HepG2 (cell line): ENCODE results near the gene INTS14. TPM values are rescaled to one million over a fixed set of nuclear protein-coding genes. Genes with fewer than 3 reads are reported as not detected.

Experiments
- FOXC1 ChIP-seq: sonication (generic); formaldehyde crosslinking; IDR thresholded peaks from 2 replicates; pipeline ENCODE4 v1.8.0; 2022; ENCODE audit warnings: mild to moderate bottlenecking, missing genetic modification reagents, borderline replicate concordance
- KDM2A ChIP-seq: sonication (generic); formaldehyde crosslinking; IDR thresholded peaks from 2 replicates; pipeline ENCODE4 v1.4.0; 2020; ENCODE audit warnings: low read depth, missing genetic modification reagents, borderline replicate concordance
- PITX1 ChIP-seq: sonication (generic); formaldehyde crosslinking; IDR thresholded peaks from 2 replicates; pipeline ENCODE4 v1.5.1; 2020; ENCODE audit warnings: mild to moderate bottlenecking, missing genetic modification reagents
- SAP130 ChIP-seq: IDR thresholded peaks from 2 replicates; pipeline ENCODE4 v1.6.1; 2016; ENCODE audit warnings: low read depth
- TAF15 ChIP-seq: fragments of 200-400 bp; formaldehyde crosslinking; IDR thresholded peaks from one replicate; pipeline ENCODE4 v1.6.1; 2018; ENCODE audit warnings: mild to moderate bottlenecking, low read depth, low read length; ENCODE audit not compliant: poor library complexity, severe bottlenecking
- ZFP37 ChIP-seq: sonication (generic); formaldehyde crosslinking; IDR thresholded peaks from 2 replicates; pipeline ENCODE4 v1.4.0; 2020; ENCODE audit warnings: missing genetic modification reagents, borderline replicate concordance
- ZNF12 ChIP-seq: sonication (generic); formaldehyde crosslinking; IDR thresholded peaks from 2 replicates; pipeline ENCODE4 v1.5.0; 2020; ENCODE audit warnings: missing genetic modification reagents
- ZNF564 ChIP-seq: sonication (generic); formaldehyde crosslinking; IDR thresholded peaks from 2 replicates; pipeline ENCODE4 v1.8.1; 2023; ENCODE audit warnings: mild to moderate bottlenecking, missing genetic modification reagents
- ZNF709 ChIP-seq: sonication (generic); formaldehyde crosslinking; IDR thresholded peaks from 2 replicates; pipeline ENCODE4 v1.5.0; 2020; ENCODE audit warnings: mild to moderate bottlenecking, missing genetic modification reagents
- polyA plus RNA-seq, 8 experiments: library from polyadenylated mRNA; depleted of rRNA in 3 of 8; stranded (reverse) in 7 of 8; unstranded in 1 of 8; fragments of >200 nt; fragmentation: Illumina TruSeq in 4 of 8; extraction: Trizol in 4 of 8; gene quantifications; 2 replicates each; pipeline versions ENCODE4 v1.2.1 to v1.2.3, GENCODE V29; 2011 to 2016; ENCODE audit warnings: low read depth in 4 of 8, missing spikeins in 1 of 8, mixed read lengths in 1 of 8; ENCODE audit not compliant: insufficient read depth in 1 of 8
- total RNA-seq, 5 experiments: library from RNA; depleted of rRNA; stranded (reverse); fragments of >200 nt; fragmentation: Illumina TruSeq; extraction: Trizol; gene quantifications; 2 replicates each; pipeline ENCODE4 v1.2.3, GENCODE V29; 2016; ENCODE audit warnings: low read depth in 1 of 5
- TF ChIP-seq, protein P1 (sequence below): sonication (generic); formaldehyde crosslinking; IDR thresholded peaks from 2 replicates; pipeline ENCODE4 v1.8.1; 2022; ENCODE audit warnings: low read depth, mild to moderate bottlenecking, missing genetic modification reagents
- TF ChIP-seq, protein P2 (sequence below): sonication (generic); formaldehyde crosslinking; IDR thresholded peaks from 2 replicates; pipeline ENCODE4 v1.5.0; 2020; ENCODE audit warnings: missing genetic modification reagents
- TF ChIP-seq, protein P3 (sequence below): sonication (generic); formaldehyde crosslinking; IDR thresholded peaks from 2 replicates; pipeline ENCODE4 v1.9.0; 2021; ENCODE audit warnings: missing genetic modification reagents, mild to moderate bottlenecking, borderline replicate concordance

Gene INTS14
- total and polyA plus RNA-seq, 2 of the 13 experiments (the other 11 are each of a cell fraction or from before 2014, with no cell fraction given): 41.4 to 52.0 TPM

DNA sequence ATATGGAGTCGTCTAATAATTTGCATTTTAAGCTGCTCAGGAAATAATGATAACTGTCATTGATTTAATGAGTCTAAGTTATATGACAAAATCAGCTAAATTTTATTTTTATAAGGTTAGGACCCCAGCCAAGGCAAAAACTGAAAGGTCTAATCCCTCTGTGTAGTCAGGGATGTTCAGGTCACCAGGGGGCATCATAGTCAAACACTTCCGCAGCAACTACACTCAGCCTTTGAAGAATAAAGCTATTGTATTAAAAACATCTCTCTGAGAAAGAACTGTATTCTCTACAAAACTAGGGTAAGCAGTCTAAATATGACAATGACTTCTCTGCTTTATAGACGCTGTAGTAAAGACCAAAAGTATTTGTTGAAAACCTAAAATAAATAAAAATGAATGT lies 15.0 kb downstream of the INTS14 start (continued):
- TF ChIP-seq PITX1 (CRISPR knock-in tag) (no peak), TAF15 (no peak), ZNF12 (CRISPR knock-in tag) (no peak), ZFP37 (CRISPR knock-in tag) (no peak), ZNF564 (CRISPR knock-in tag) (no peak), SAP130 (no peak), FOXC1 (CRISPR knock-in tag) (no peak), KDM2A (CRISPR knock-in tag) (no peak), ZNF709 (CRISPR knock-in tag) (no peak)
- TF ChIP-seq, protein P1, sequence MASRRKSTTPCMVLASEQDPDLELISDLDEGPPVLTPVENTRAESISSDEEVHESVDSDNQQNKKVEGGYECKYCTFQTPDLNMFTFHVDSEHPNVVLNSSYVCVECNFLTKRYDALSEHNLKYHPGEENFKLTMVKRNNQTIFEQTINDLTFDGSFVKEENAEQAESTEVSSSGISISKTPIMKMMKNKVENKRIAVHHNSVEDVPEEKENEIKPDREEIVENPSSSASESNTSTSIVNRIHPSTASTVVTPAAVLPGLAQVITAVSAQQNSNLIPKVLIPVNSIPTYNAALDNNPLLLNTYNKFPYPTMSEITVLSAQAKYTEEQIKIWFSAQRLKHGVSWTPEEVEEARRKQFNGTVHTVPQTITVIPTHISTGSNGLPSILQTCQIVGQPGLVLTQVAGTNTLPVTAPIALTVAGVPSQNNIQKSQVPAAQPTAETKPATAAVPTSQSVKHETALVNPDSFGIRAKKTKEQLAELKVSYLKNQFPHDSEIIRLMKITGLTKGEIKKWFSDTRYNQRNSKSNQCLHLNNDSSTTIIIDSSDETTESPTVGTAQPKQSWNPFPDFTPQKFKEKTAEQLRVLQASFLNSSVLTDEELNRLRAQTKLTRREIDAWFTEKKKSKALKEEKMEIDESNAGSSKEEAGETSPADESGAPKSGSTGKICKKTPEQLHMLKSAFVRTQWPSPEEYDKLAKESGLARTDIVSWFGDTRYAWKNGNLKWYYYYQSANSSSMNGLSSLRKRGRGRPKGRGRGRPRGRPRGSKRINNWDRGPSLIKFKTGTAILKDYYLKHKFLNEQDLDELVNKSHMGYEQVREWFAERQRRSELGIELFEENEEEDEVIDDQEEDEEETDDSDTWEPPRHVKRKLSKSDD (CRISPR knock-in tag): no peak
- TF ChIP-seq, protein P2, sequence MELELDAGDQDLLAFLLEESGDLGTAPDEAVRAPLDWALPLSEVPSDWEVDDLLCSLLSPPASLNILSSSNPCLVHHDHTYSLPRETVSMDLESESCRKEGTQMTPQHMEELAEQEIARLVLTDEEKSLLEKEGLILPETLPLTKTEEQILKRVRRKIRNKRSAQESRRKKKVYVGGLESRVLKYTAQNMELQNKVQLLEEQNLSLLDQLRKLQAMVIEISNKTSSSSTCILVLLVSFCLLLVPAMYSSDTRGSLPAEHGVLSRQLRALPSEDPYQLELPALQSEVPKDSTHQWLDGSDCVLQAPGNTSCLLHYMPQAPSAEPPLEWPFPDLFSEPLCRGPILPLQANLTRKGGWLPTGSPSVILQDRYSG (CRISPR knock-in tag): no peak
- TF ChIP-seq, protein P3, sequence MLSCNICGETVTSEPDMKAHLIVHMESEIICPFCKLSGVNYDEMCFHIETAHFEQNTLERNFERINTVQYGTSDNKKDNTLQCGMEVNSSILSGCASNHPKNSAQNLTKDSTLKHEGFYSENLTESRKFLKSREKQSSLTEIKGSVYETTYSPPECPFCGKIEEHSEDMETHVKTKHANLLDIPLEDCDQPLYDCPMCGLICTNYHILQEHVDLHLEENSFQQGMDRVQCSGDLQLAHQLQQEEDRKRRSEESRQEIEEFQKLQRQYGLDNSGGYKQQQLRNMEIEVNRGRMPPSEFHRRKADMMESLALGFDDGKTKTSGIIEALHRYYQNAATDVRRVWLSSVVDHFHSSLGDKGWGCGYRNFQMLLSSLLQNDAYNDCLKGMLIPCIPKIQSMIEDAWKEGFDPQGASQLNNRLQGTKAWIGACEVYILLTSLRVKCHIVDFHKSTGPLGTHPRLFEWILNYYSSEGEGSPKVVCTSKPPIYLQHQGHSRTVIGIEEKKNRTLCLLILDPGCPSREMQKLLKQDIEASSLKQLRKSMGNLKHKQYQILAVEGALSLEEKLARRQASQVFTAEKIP: no peak
